ENCODE data around the gene ANGPTL1. TPM values are rescaled to one million over a fixed set of nuclear protein-coding genes. Genes with fewer than 3 reads are reported as not detected.

ANGPTL1 gene
- total and polyA plus RNA-seq, 2 of the 8 experiments (the other 6 are each of a cell fraction or from before 2014, with no cell fraction given): not detected

- Histone ChIP-seq H3K9ac (replicated peaks in 1 of 4; ENCODE audit: extremely low read depth in 1 of 4, low read depth in 3 of 4, low read length in 3 of 4) (no peak overlapping the region), H4K91ac (replicated peaks; ENCODE audit: insufficient read length, low read length) (no peak overlapping the region), H3K27me3 (replicated peaks in 1 of 4; ENCODE audit: control insufficient read depth in 3 of 4, extremely low read depth in 1 of 4, insufficient read depth in 3 of 4, low read length in 3 of 4) (no peaks in the 10 kb centered on the region), H3K23ac (ENCODE audit: insufficient read length) (no peak overlapping the region), H3K27ac (ENCODE audit: low read depth, low read length) (no peak overlapping the region), H3K36me3 (ENCODE audit: control insufficient read depth in 2 of 4, insufficient read depth in 4 of 4, low read length in 3 of 4) (no peaks in the 10 kb centered on the region), H2BK5ac (ENCODE audit: low read depth, low read length) (no peak overlapping the region), H3K79me2 (ENCODE audit: control insufficient read depth in 1 of 2, insufficient read depth in 2 of 2, low read length in 2 of 2) (no peaks in the 10 kb centered on the region), H2BK12ac (ENCODE audit: low read depth, low read length) (no peak overlapping the region), H4K5ac (ENCODE audit: insufficient read length, low read depth, low read length) (no peak overlapping the region), H4K20me1 (replicated peaks in 1 of 2; ENCODE audit: control insufficient read depth in 1 of 2, insufficient read depth in 2 of 2, low read length in 2 of 2) (no peaks in the 10 kb centered on the region), H3K18ac (ENCODE audit: extremely low read depth, low read length) (no peak overlapping the region), H3K9me3 (ENCODE audit: insufficient read depth in 2 of 2, low read depth in 1 of 2, low read length in 1 of 2) (no peaks in the 10 kb centered on the region), H2BK15ac (ENCODE audit: low read length) (no peak overlapping the region), H3K23me2 (ENCODE audit: low read depth, low read length) (no peaks in the 10 kb centered on the region), H3K4me2 (ENCODE audit: insufficient read depth in 1 of 2, low read depth in 2 of 2, low read length in 2 of 2) (no peak overlapping the region), H3K56ac (replicated peaks; ENCODE audit: insufficient read length, low read depth, low read length) (no peak overlapping the region), H4K8ac (ENCODE audit: extremely low read depth, insufficient read depth, low read length) (no peak overlapping the region), H3K14ac (ENCODE audit: insufficient read length) (no peak overlapping the region), H2AFZ (ENCODE audit: low read length) (no peak overlapping the region), H3K4me3 (ENCODE audit: extremely low read depth in 1 of 4, insufficient read depth in 2 of 4, low read depth in 3 of 4, low read length in 4 of 4) (no peak overlapping the region), H3K79me1 (ENCODE audit: low read depth, low read length) (no peaks in the 10 kb centered on the region), H2BK20ac (ENCODE audit: low read length) (no peak overlapping the region), H2AK5ac (ENCODE audit: low read depth, low read length) (no peak overlapping the region), H3K4ac (replicated peaks; ENCODE audit: insufficient read length, low read depth, low read length) (no peak overlapping the region), H3K4me1 (replicated peaks in 1 of 4; ENCODE audit: control insufficient read depth in 3 of 4, insufficient read depth in 4 of 4, low read length in 3 of 4) (peaks cover 0 to 3% (median 0%) of the 10 kb centered on the region in 4 experiments; a peak in 1 of 7 replicates), H2BK120ac (replicated peaks; ENCODE audit: low read depth, low read length) (no peak overlapping the region)
- FAIRE-seq (no peak), DNase-seq (ENCODE audit: low read depth in 1 of 2, low spot score in 2 of 2) (no peak)
- ChIA-PET CTCF (ENCODE audit: partially characterized antibody) (interaction anchor here (1.0 to 1.5 kb wide), 2 partner anchors 138 to 201 kb away, joined by 4 read pairs; no protein-coding TSS in a partner anchor), POLR2A (ENCODE audit: partially characterized antibody) (no interaction called here)
- 97% methylated on average over 6 of the region's 6 CpGs; no CpG with 5 or more reads in 1 of the 2 experiments for WGBS, 2 experiments (ENCODE audit: extremely low coverage in 1 of 2, insufficient coverage in 1 of 2, insufficient read length in 1 of 2, insufficient replicate concordance in 2 of 2, low coverage in 1 of 2, low lambda C conversion rate in 2 of 2, missing lambda C conversion rate in 1 of 2)
- TF ChIP-seq JUN (IDR thresholded peaks at IDR 0.05; ENCODE audit: low read depth, low read length): no peak
- TF ChIP-seq RXRA (IDR thresholded peaks at IDR 0.05; ENCODE audit: insufficient read depth, low read depth, low read length): no peak
- TF ChIP-seq BRCA1 (IDR thresholded peaks at IDR 0.05; ENCODE audit: low read depth, low read length): no peak
- no peak for TF ChIP-seq CTCF (IDR thresholded peaks at IDR 0.05; ENCODE audit: control extremely low read depth in 1 of 3, insufficient read depth in 1 of 3, low read depth in 1 of 3, low read length in 3 of 3)
- no peak for TF ChIP-seq EZH2 (IDR thresholded peaks at IDR 0.05; ENCODE audit: low read depth, low read length, severe bottlenecking)
- no peak for TF ChIP-seq EGR1 (IDR thresholded peaks at IDR 0.05; ENCODE audit: borderline replicate concordance, low read depth, low read length)
- no peak for TF ChIP-seq PHF8 (conservative IDR thresholded peaks at IDR 0.05; ENCODE audit: low read depth, low read length)
- TF ChIP-seq KDM4A (IDR thresholded peaks at IDR 0.05; ENCODE audit: low read depth, low read length, severe bottlenecking): no peak
- TF ChIP-seq EP300 (IDR thresholded peaks at IDR 0.05; ENCODE audit: borderline replicate concordance in 1 of 2, low read depth in 2 of 2, low read length in 2 of 2): no peak
These were observed 6.6 kb downstream of the ANGPTL1 start for GRCh38 chr1:178864326-178864725.

All from H1 (cell line).